Brain microvascular endothelial cell (primary cell): ENCODE data around the gene DDX25.

Source experiments
- DNase-seq: peaks from one replicate; pipeline ENCODE4 v3.0.0-alpha.2; 2020
- H3K27ac ChIP-seq: fragments of 250-450 bp; sonication (Bioruptor Pico); 2 replicates; pipeline ENCODE4 v1.5.1; 2020; ENCODE audit warnings: mild to moderate bottlenecking, moderate library complexity
- H3K27me3 ChIP-seq: fragments of 250-450 bp; sonication (Bioruptor Pico); replicated peaks from 2 replicates; pipeline ENCODE4 v1.5.1; 2020; ENCODE audit warnings: mild to moderate bottlenecking
- H3K36me3 ChIP-seq: fragments of 250-450 bp; sonication (Bioruptor Pico); replicated peaks from 2 replicates; pipeline ENCODE4 v1.5.1; 2020; ENCODE audit warnings: mild to moderate bottlenecking
- H3K4me3 ChIP-seq: 2 replicates; pipeline ENCODE4 v1.5.1; 2011; ENCODE audit warnings: low read depth, mild to moderate bottlenecking, control low read depth, low read length, moderate library complexity
- in situ Hi-C: cut with HindIII; loops from 2 replicates; pipeline ENCODE4 v1.10.0; 2017; ENCODE audit warnings: low sequenced_read_pairs, low pct_ligation_motif_present
- TF ChIP-seq, protein P1 (sequence below): IDR thresholded peaks from 2 replicates; pipeline ENCODE4 v1.5.1; 2011; ENCODE audit warnings: low read depth, mild to moderate bottlenecking, moderate library complexity, low read length, control low read depth, inconsistent platforms; ENCODE audit errors: missing control alignments

DDX25 gene

DNA sequence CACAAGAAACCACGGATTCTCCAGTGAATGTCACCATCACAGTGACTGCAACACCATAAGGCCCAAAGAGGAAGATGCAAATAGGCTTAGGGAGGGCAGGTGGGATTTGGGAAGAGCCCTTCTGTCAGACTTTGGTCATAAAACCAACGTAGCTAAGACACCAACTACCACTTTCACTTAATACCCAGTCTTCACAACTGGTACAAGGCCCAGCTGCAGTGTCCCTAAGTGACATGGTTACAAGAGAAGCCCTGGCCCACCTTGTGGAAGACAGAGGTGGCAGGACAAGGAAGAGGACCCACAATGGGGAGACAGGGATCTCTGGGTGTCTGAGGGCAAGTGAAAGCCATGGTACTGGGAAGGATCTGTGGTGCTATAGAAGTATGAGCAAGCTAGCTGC lies 51.5 kb downstream of the DDX25 start:
- DNase-seq, result no peak
- TF ChIP-seq, protein P1, sequence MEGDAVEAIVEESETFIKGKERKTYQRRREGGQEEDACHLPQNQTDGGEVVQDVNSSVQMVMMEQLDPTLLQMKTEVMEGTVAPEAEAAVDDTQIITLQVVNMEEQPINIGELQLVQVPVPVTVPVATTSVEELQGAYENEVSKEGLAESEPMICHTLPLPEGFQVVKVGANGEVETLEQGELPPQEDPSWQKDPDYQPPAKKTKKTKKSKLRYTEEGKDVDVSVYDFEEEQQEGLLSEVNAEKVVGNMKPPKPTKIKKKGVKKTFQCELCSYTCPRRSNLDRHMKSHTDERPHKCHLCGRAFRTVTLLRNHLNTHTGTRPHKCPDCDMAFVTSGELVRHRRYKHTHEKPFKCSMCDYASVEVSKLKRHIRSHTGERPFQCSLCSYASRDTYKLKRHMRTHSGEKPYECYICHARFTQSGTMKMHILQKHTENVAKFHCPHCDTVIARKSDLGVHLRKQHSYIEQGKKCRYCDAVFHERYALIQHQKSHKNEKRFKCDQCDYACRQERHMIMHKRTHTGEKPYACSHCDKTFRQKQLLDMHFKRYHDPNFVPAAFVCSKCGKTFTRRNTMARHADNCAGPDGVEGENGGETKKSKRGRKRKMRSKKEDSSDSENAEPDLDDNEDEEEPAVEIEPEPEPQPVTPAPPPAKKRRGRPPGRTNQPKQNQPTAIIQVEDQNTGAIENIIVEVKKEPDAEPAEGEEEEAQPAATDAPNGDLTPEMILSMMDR, result no peak
- Histone ChIP-seq H3K36me3 (no peaks in the 10 kb centered on the region), H3K27me3 (no peaks in the 10 kb centered on the region), H3K27ac (no peak overlapping the region), H3K4me3 (no peak overlapping the region)
- in situ Hi-C loops, result no loop called here

GRCh38 chr11:125956391-125957134 lies 52.3 kb downstream of the DDX25 start:
- no peak overlapping the region for H3K27ac ChIP-seq
- DNase-seq, result no peak
- no peaks in the 10 kb centered on the region for H3K27me3 ChIP-seq
- in situ Hi-C loops, result no loop called here
- no peaks in the 10 kb centered on the region for H3K36me3 ChIP-seq
- TF ChIP-seq, protein P1, result no peak
- H3K4me3 ChIP-seq, result no peak overlapping the region

GRCh38 chr11:125957618-125958332 lies 53.5 kb downstream of the DDX25 start:
- DNase-seq, result no peak
- H3K27me3 ChIP-seq, result no peaks in the 10 kb centered on the region
- in situ Hi-C loops, result no loop called here
- H3K36me3 ChIP-seq, result no peaks in the 10 kb centered on the region
- TF ChIP-seq, protein P1, result no peak
- no peak overlapping the region for H3K27ac ChIP-seq
- H3K4me3 ChIP-seq, result no peak overlapping the region

DNA sequence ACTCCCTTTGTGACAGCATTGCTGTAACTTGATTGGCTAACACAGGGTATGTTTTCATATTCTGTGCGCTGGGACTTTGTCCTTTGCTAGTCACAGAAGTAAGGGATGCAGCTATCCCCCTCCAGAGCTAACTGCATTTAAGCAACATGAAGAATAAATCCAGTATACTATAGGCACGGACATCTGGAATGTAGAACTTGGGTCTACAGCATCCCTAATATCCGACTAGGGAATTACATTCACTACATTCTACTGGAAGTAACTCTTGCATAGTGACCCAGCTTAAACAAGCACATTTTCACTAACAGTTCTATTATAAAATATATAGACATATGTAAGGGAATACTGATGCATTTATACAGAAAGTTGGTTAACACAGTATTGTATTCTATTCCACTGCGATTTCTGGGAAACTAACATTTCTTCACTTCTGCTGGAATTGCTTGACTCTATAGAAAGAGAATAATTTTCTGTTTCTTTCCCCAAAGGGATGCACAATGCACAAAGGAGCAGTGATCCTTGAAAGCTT lies 54.6 kb downstream of the DDX25 start:
- no peaks in the 10 kb centered on the region for H3K36me3 ChIP-seq
- TF ChIP-seq, protein P1, result no peak
- H3K27ac ChIP-seq, result no peak overlapping the region
- in situ Hi-C loops, result no loop called here
- no peak overlapping the region for H3K4me3 ChIP-seq
- no peaks in the 10 kb centered on the region for H3K27me3 ChIP-seq
- DNase-seq, result no peak

GRCh38 chr11:125959511-125959910 lies 55.2 kb downstream of the DDX25 start:
- no peaks in the 10 kb centered on the region for H3K27me3 ChIP-seq
- no peak overlapping the region for H3K4me3 ChIP-seq
- TF ChIP-seq, protein P1, result no peak
- no peak overlapping the region for H3K27ac ChIP-seq
- no peak for DNase-seq
- no peaks in the 10 kb centered on the region for H3K36me3 ChIP-seq
- in situ Hi-C loops, result no loop called here
